B cell (primary cell): Measurements from ENCODE around the gene PPIP5K2. TPM values are rescaled to one million over a fixed set of nuclear protein-coding genes. Genes with fewer than 3 reads are reported as not detected.

ENCODE experiments used
- ATAC-seq: fragments of 200-7000 bp; cut with Tn5 transposase; one replicate; pipeline ENCODE4 v1.10.0; 2021; ENCODE audit warnings: low read depth, mild to moderate bottlenecking, moderate number of reproducible peaks, moderate library complexity
- CTCF ChIA-PET: fragments of 350-600 bp; sonication (Branson Sonifier 250); formaldehyde crosslinking; loops from one replicate; lab custom pipeline; 2021; ENCODE audit warnings: antibody characterized with exemption, inconsistent platforms; lab: Charles Lee
- POLR2A ChIA-PET: fragments of 350-600 bp; sonication (Branson Sonifier 250); formaldehyde crosslinking; loops from one replicate; lab custom pipeline; 2021; ENCODE audit warnings: antibody characterized with exemption; lab: Charles Lee
- DNase-seq: peaks from one replicate; pipeline ENCODE4 v3.0.0; 2013
- H2AFZ ChIP-seq: 2 replicates; pipeline ENCODE4 v1.6.1; 2012; ENCODE audit warnings: mild to moderate bottlenecking, low read depth, low read length; ENCODE audit not compliant: insufficient read depth, poor library complexity, severe bottlenecking
- H3K27ac ChIP-seq, 2 donors: 1 replicate in 1 of 2; 2 replicates in 1 of 2; pipeline ENCODE4 v1.5.1; 2012 to 2013; ENCODE audit warnings: low read length in 2 of 2, mild to moderate bottlenecking in 2 of 2, moderate library complexity in 1 of 2
- H3K27me3 ChIP-seq, 4 experiments: fragments of 200-600 bp in 1 of 4; sonication (generic) in 1 of 4; replicated peaks in 1 of 4; 1 replicate in 2 of 4; 2 replicates in 2 of 4; pipeline versions ENCODE4 v1.6.1 to v1.7.0; 2013 to 2016; ENCODE audit warnings: low read length in 3 of 4, mild to moderate bottlenecking in 2 of 4, mixed read lengths in 1 of 4, moderate library complexity in 1 of 4; ENCODE audit not compliant: insufficient read depth in 4 of 4, control insufficient read depth in 3 of 4; ENCODE audit errors: control extremely low read depth in 1 of 4
- H3K36me3 ChIP-seq, 2 experiments: replicated peaks in 1 of 2; 1 replicate in 1 of 2; 2 replicates in 1 of 2; pipeline versions ENCODE4 v1.6.1 to v1.7.1; 2013; ENCODE audit warnings: low read length in 1 of 2; ENCODE audit not compliant: insufficient read depth in 2 of 2, control insufficient read depth in 1 of 2; ENCODE audit errors: control extremely low read depth in 1 of 2, extremely low read depth in 1 of 2
- H3K4me1 ChIP-seq, 2 donors: fragments of 200-600 bp in 1 of 2; sonication (generic) in 1 of 2; 1 replicate in 1 of 2; 2 replicates in 1 of 2; pipeline versions ENCODE4 v1.5.1 to v1.6.1; 2013 to 2017; ENCODE audit warnings: low read length in 2 of 2; ENCODE audit not compliant: control insufficient read depth in 2 of 2, insufficient read depth in 2 of 2
- H3K4me2 ChIP-seq: replicated peaks from 2 replicates; pipeline ENCODE3; 2012; ENCODE audit warnings: mild to moderate bottlenecking, low read depth, low read length; ENCODE audit not compliant: poor library complexity, severe bottlenecking
- H3K4me3 ChIP-seq, 5 experiments: fragments of 200-600 bp in 1 of 5; sonication (generic) in 1 of 5; 1 replicate in 3 of 5; 2 replicates in 2 of 5; pipeline versions ENCODE4 v1.5.1 to v1.7.0; 2011 to 2016; ENCODE audit warnings: low read length in 4 of 5, mild to moderate bottlenecking in 4 of 5, low read depth in 2 of 5, control low read depth in 1 of 5, moderate library complexity in 1 of 5; ENCODE audit not compliant: insufficient read depth in 1 of 5; ENCODE audit errors: control extremely low read depth in 1 of 5, extremely low read depth in 1 of 5
- H3K79me2 ChIP-seq: fragments of 200-600 bp; sonication (generic); one replicate; pipeline ENCODE4 v1.6.0; 2016; ENCODE audit warnings: low read length; ENCODE audit not compliant: control insufficient read depth, insufficient read depth
- H3K9ac ChIP-seq: fragments of 200-600 bp; sonication (generic); 2 replicates; pipeline ENCODE4 v1.6.1; 2017; ENCODE audit warnings: mild to moderate bottlenecking, low read length, moderate library complexity
- H3K9me3 ChIP-seq, 3 donors: one replicate each; pipeline versions ENCODE4 v1.6.1 to v1.7.1; 2013; ENCODE audit warnings: low read length in 2 of 3; ENCODE audit not compliant: control insufficient read depth in 2 of 3, insufficient read depth in 1 of 3; ENCODE audit errors: control extremely low read depth in 1 of 3
- H4K20me1 ChIP-seq: 2 replicates; pipeline ENCODE4 v1.6.0; 2012; ENCODE audit warnings: mild to moderate bottlenecking, low read length; ENCODE audit not compliant: insufficient read depth, control insufficient read depth, poor library complexity, severe bottlenecking
- H3K27ac Mint-ChIP-seq: one replicate; pipeline ENCODE4 v1.8.0; 2021; ENCODE audit warnings: mixed read lengths
- H3K27me3 Mint-ChIP-seq: one replicate; pipeline ENCODE4 v1.8.0; 2021; ENCODE audit warnings: mixed read lengths
- H3K4me1 Mint-ChIP-seq: one replicate; pipeline ENCODE4 v1.8.0; 2021; ENCODE audit warnings: mixed read lengths
- H3K4me3 Mint-ChIP-seq: one replicate; pipeline ENCODE4 v1.8.0; 2021; ENCODE audit warnings: mixed read lengths
- H3K9me3 Mint-ChIP-seq: one replicate; pipeline ENCODE4 v1.8.0; 2022; ENCODE audit warnings: mixed read lengths; ENCODE audit not compliant: insufficient read depth
- CTCF ChIP-seq: fragments of 200-600 bp; IDR thresholded peaks from one replicate; pipeline ENCODE4 v1.8.0; 2022; ENCODE audit warnings: antibody characterized with exemption, mild to moderate bottlenecking
- EZH2 ChIP-seq: IDR thresholded peaks from 2 replicates; pipeline ENCODE4 v1.6.1; 2012; ENCODE audit warnings: borderline replicate concordance, low read depth, mild to moderate bottlenecking, moderate library complexity, low read length; ENCODE audit not compliant: insufficient read depth, poor library complexity, severe bottlenecking
- WGBS: methylation state at CpG from one replicate; pipeline ENCODE4 v1.1.5; 2013; ENCODE audit warnings: missing lambda C conversion rate; ENCODE audit not compliant: insufficient coverage; 5-methylcytosine and 5-hydroxymethylcytosine counted together
- intact Hi-C: fragments of 100-400 bp; cut with micrococcal nuclease; formaldehyde crosslinking; loops from one replicate; pipeline ENCODE4 v1.10.0; 2022
- polyA plus RNA-seq: library from polyadenylated mRNA; depleted of rRNA; stranded (reverse); fragments of >200 nt; gene quantifications from 2 replicates; pipeline ENCODE4 v1.2.3, GENCODE V29; 2012
- total RNA-seq, 2 donors: library from RNA; stranded (reverse); fragments of 120-200 nt in 1 of 2; gene quantifications; 1 replicate in 1 of 2; 2 replicates in 1 of 2; pipeline versions ENCODE4 v1.2.3 to v1.2.4, GENCODE V29; 2013 to 2022

The PPIP5K2 gene
- total and polyA plus RNA-seq, 2 donors (not counting 1 experiment from before 2014, with no cell fraction given): 14.5 to 80.5 TPM

- no peak for DNase-seq
- no peak overlapping the region for H3K27ac ChIP-seq
- no peak overlapping the region for H3K9ac ChIP-seq
- no peak for ATAC-seq
- H3K4me3 ChIP-seq: no peak overlapping the region
- no peaks in the 10 kb centered on the region for H3K9me3 ChIP-seq
- no peaks in the 10 kb centered on the region for H3K79me2 ChIP-seq
- H4K20me1 ChIP-seq: no peaks in the 10 kb centered on the region
- Mint-ChIP-seq H3K27ac (no peak overlapping the region), H3K27me3 (no peaks in the 10 kb centered on the region), H3K4me1 (peaks cover 9% of the 10 kb centered on the region), H3K4me3 (no peak overlapping the region), H3K9me3 (no peaks in the 10 kb centered on the region)
- ChIA-PET CTCF (interaction anchor here (0.8 kb wide), 1 partner anchor 77 kb away, joined by 3 read pairs; no protein-coding TSS in a partner anchor), POLR2A (interaction anchor here (0.6 kb wide), 1 partner anchor 42 kb away, joined by 6 read pairs; no protein-coding TSS in a partner anchor)
- H2AFZ ChIP-seq: no peak overlapping the region
- H3K4me1 ChIP-seq: peaks cover 5 to 7% of the 10 kb centered on the region in 2 donors
- WGBS: no CpG with 5 or more reads among the region's 2 CpGs
- TF ChIP-seq CTCF: no peak
- no peak for TF ChIP-seq EZH2
- no peaks in the 10 kb centered on the region for H3K36me3 ChIP-seq
- intact Hi-C loops: no loop called here
- no peaks in the 10 kb centered on the region for H3K27me3 ChIP-seq
- no peak overlapping the region for H3K4me2 ChIP-seq
Observed at GRCh38 chr5:103216697-103217096, 96.6 kb downstream of the PPIP5K2 start.

GRCh38 chr5:103217101-103217500, 97.0 kb downstream of the PPIP5K2 start:
- no peak overlapping the region for H2AFZ ChIP-seq
- ATAC-seq: no peak
- no peak for DNase-seq
- H3K79me2 ChIP-seq: no peaks in the 10 kb centered on the region
- no peak overlapping the region for H3K27ac ChIP-seq
- H3K27me3 ChIP-seq: no peaks in the 10 kb centered on the region
- H3K4me2 ChIP-seq: no peak overlapping the region
- H3K9me3 ChIP-seq: no peaks in the 10 kb centered on the region
- no peaks in the 10 kb centered on the region for H3K27me3 Mint-ChIP-seq
- CTCF ChIA-PET: interaction anchor here (0.8 kb wide), 1 partner anchor 77 kb away, joined by 3 read pairs; no protein-coding TSS in a partner anchor
- H3K27ac Mint-ChIP-seq: no peak overlapping the region
- no peak overlapping the region for H3K4me3 ChIP-seq
- no peaks in the 10 kb centered on the region for H3K36me3 ChIP-seq
- POLR2A ChIA-PET: interaction anchor here (0.6 kb wide), 1 partner anchor 41 kb away, joined by 6 read pairs; no protein-coding TSS in a partner anchor
- TF ChIP-seq EZH2 (no peak), CTCF (no peak)
- intact Hi-C loops: no loop called here
- no peaks in the 10 kb centered on the region for H4K20me1 ChIP-seq
- no peaks in the 10 kb centered on the region for H3K9me3 Mint-ChIP-seq
- H3K9ac ChIP-seq: no peak overlapping the region
- H3K4me3 Mint-ChIP-seq: no peak overlapping the region
- H3K4me1 ChIP-seq: peaks cover 2 to 3% of the 10 kb centered on the region in 2 donors
- H3K4me1 Mint-ChIP-seq: peaks cover 6% of the 10 kb centered on the region
